Measurements from ENCODE around the gene RHBDL1. TPM values are rescaled to one million over a fixed set of nuclear protein-coding genes. Genes with fewer than 3 reads are reported as not detected.

RHBDL1 gene
- total and polyA plus RNA-seq, 2 of the 8 experiments (the other 6 are each of a cell fraction or from before 2014, with no cell fraction given), result 4.0 to 8.1 TPM

DNA sequence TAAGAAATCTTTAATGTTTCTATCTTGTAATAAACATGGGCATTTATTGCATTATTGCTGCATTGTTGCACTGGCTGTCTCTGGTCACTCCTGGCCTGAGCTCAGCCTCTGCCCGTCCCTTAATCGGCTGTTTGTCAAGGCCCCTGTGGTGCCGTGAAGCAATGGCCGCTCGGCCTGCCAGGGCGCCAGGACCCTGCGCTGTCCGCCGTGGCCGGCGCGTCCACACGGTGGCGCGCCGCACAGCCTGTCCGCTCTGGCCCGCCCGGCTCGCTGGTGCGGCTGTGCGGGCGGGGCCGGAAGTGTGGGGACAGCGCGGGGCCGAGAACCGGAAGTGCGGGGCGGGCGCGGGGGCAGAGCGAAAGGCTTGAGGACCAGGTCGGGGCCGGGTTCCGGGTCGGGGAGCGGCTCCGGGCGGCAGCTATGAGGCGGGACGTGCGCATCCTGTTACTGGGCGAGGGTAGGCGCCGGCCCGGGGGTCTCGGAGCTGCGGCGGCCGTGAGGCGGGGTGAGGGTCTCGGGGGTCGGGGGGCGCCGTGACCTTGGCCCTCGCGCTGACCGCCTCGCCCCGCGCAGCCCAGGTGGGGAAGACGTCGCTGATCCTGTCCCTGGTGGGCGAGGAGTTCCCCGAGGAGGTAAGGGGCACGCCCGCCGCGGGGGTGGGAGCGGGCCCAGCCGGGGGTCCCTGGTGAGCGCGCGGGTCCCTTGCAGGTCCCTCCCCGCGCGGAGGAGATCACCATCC lies 7.5 kb upstream of the RHBDL1 start, which contains the start of gene RHOT2 (continued):
- no peak; the same call in 1 of the 2 replicates for TF ChIP-seq SRF (IDR thresholded peaks at IDR 0.05; ENCODE audit: low read depth, low read length)
- TF ChIP-seq RAD21 (IDR thresholded peaks at IDR 0.05 in 1 of 2, conservative IDR thresholded peaks at IDR 0.05 in 1 of 2; ENCODE audit: low read depth in 2 of 2, low read length in 2 of 2), result peak; percentile 34 to 65; a peak in 3 of 4 replicates
- TF ChIP-seq RFX5 (IDR thresholded peaks at IDR 0.05; ENCODE audit: borderline replicate concordance, low read depth, low read length), result no peak
- no peak for TF ChIP-seq KDM4A (IDR thresholded peaks at IDR 0.05; ENCODE audit: low read depth, low read length, severe bottlenecking)
- no peak for TF ChIP-seq BRCA1 (IDR thresholded peaks at IDR 0.05; ENCODE audit: low read depth, low read length)
- TF ChIP-seq PHF8 (conservative IDR thresholded peaks at IDR 0.05; ENCODE audit: low read depth, low read length), result peak; percentile 77
- peak; percentile 82 for TF ChIP-seq CEBPB (IDR thresholded peaks at IDR 0.05; ENCODE audit: low read depth, low read length)
- no peak for TF ChIP-seq KDM1A (IDR thresholded peaks at IDR 0.05; ENCODE audit: borderline replicate concordance, low read length)
- TF ChIP-seq MAX (IDR thresholded peaks at IDR 0.05), result peak; percentile 62
- TF ChIP-seq TEAD4 (IDR thresholded peaks at IDR 0.05; ENCODE audit: low read depth, low read length), result no peak
- TF ChIP-seq SIX5 (IDR thresholded peaks at IDR 0.05; ENCODE audit: low read depth, low read length), result no peak
- TF ChIP-seq TCF12 (IDR thresholded peaks at IDR 0.05; ENCODE audit: low read depth, low read length), result 0 out of 2 replicates have a peak, but pooled peaks have one; percentile 26
- TF ChIP-seq ZNF274 (IDR thresholded peaks at IDR 0.05; ENCODE audit: borderline replicate concordance, extremely low read depth, low read length), result no peak
- TF ChIP-seq SIRT6 (IDR thresholded peaks at IDR 0.05; ENCODE audit: low read length), result no peak
- TF ChIP-seq EGR1 (IDR thresholded peaks at IDR 0.05; ENCODE audit: borderline replicate concordance, low read depth, low read length), result peak; percentile 95
- no peak for TF ChIP-seq CHD1 (IDR thresholded peaks at IDR 0.05; ENCODE audit: low read depth, low read length)
- TF ChIP-seq CREB1 (IDR thresholded peaks at IDR 0.05), result peak; percentile 66
- no peak for TF ChIP-seq EZH2 (IDR thresholded peaks at IDR 0.05; ENCODE audit: low read depth, low read length, severe bottlenecking)
- peak; percentile 92 for TF ChIP-seq SP2 (IDR thresholded peaks at IDR 0.05; ENCODE audit: low read length)
- no peak for TF ChIP-seq CTBP2 (IDR thresholded peaks at IDR 0.05; ENCODE audit: borderline replicate concordance, insufficient read depth, insufficient read length, low read length)
- no peak for TF ChIP-seq SAP30 (IDR thresholded peaks at IDR 0.05; ENCODE audit: insufficient read depth, insufficient replicate concordance, low read length)
- no peak for TF ChIP-seq RNF2 (IDR thresholded peaks at IDR 0.05; ENCODE audit: borderline replicate concordance, low read depth, low read length, missing control alignments, poor library complexity, severe bottlenecking)
- TF ChIP-seq POLR2A (IDR thresholded peaks at IDR 0.05; ENCODE audit: control extremely low read depth in 1 of 2, low read depth in 2 of 2, low read length in 2 of 2), result no peak; a peak in 1 of 3 replicates
- TF ChIP-seq EP300 (IDR thresholded peaks at IDR 0.05; ENCODE audit: borderline replicate concordance in 1 of 2, low read depth in 2 of 2, low read length in 2 of 2), result peak in 1 of 2 experiments; percentile 82; a peak in 1 of 3 replicates
